ENCODE results near the gene UBA52. TPM values are rescaled to one million over a fixed set of nuclear protein-coding genes. Genes with fewer than 3 reads are reported as not detected.

The UBA52 gene
- total RNA-seq, 1 donor from 2014 or later = 1,453 TPM

Other genes starting within 250 kb of the UBA52 start
- 120 and 125 TPM in 2 replicates for gene LSM4, start 248.8 kb upstream of the UBA52 start, total RNA-seq
- gene PGPEP1, start 231.3 kb upstream of the UBA52 start, total RNA-seq = 27.6 and 29.2 TPM in 2 replicates
- gene GDF15, start 185.7 kb upstream of the UBA52 start, total RNA-seq = 0.78 TPM in 1 of 2 replicates, not detected in the other
- not detected in 2 replicates for gene LRRC25, start 174.2 kb upstream of the UBA52 start, total RNA-seq
- gene SSBP4, start 152.5 kb upstream of the UBA52 start, total RNA-seq = 138 and 139 TPM in 2 replicates
- gene ISYNA1, start 133.7 kb upstream of the UBA52 start, total RNA-seq = 8.1 and 9.1 TPM in 2 replicates
- gene ELL, start 49.8 kb upstream of the UBA52 start, total RNA-seq = 25.7 and 30.2 TPM in 2 replicates
- 192 and 199 TPM in 2 replicates for gene FKBP8, start 28.3 kb upstream of the UBA52 start, total RNA-seq
- gene KXD1, start 14.0 kb upstream of the UBA52 start, total RNA-seq = 100.0 and 102 TPM in 2 replicates
- gene REX1BD, start 16.9 kb downstream of the UBA52 start, total RNA-seq = 101 and 111 TPM in 2 replicates
- not detected in 2 replicates for gene CRLF1, start 34.9 kb downstream of the UBA52 start, total RNA-seq
- gene TMEM59L, start 41.0 kb downstream of the UBA52 start, total RNA-seq = 0.15 TPM in 1 of 2 replicates, not detected in the other
- 11.5 and 13.5 TPM in 2 replicates for gene KLHL26, start 65.2 kb downstream of the UBA52 start, total RNA-seq
- gene CRTC1, start 111.8 kb downstream of the UBA52 start, total RNA-seq = 8.9 and 9.2 TPM in 2 replicates
- not detected in 2 replicates for gene COMP, start 219.4 kb downstream of the UBA52 start, total RNA-seq

Data from T-helper 1 cell treated with Interleukin-12 subunit alpha and Interleukin-12 subunit beta and Interleukin-4 antibody, amounts not matched to agents 30 ng/mL and 1 ng/mL, for 36 hours (primary cell).